ENCODE measurements around the gene CES2. TPM values are rescaled to one million over a fixed set of nuclear protein-coding genes. Genes with fewer than 3 reads are reported as not detected.

CES2 gene
- total and polyA plus RNA-seq, 2 of the 8 experiments (the other 6 are each of a cell fraction or from before 2014, with no cell fraction given), result 8.6 to 14.7 TPM

GRCh38 chr16:66958857-66959703, 23.8 kb downstream of the CES2 start (continued):
- TF ChIP-seq SP2 (IDR thresholded peaks at IDR 0.05; ENCODE audit: low read length) (no peak), POU5F1 (IDR thresholded peaks at IDR 0.05; ENCODE audit: low read depth, low read length) (no peak), RAD21 (IDR thresholded peaks at IDR 0.05 in 1 of 2, conservative IDR thresholded peaks at IDR 0.05 in 1 of 2; ENCODE audit: low read depth in 2 of 2, low read length in 2 of 2) (no peak), JUND (IDR thresholded peaks at IDR 0.05; ENCODE audit: low read length) (no peak), NANOG (IDR thresholded peaks at IDR 0.05; ENCODE audit: insufficient read depth, low read depth, low read length, poor library complexity, severe bottlenecking) (no peak)

Measured in H1 (cell line).